ENCODE data around the gene RNF149. TPM values are rescaled to one million over a fixed set of nuclear protein-coding genes. Genes with fewer than 3 reads are reported as not detected.

The RNF149 gene
- total and polyA plus RNA-seq, 9 of the 15 experiments (the other 6 are each of a cell fraction or from before 2014, with no cell fraction given): 9.0 to 31.5 (median 22.8) TPM

- TF ChIP-seq UBTF (IDR thresholded peaks at IDR 0.05; ENCODE audit: borderline replicate concordance in 1 of 2, low read depth in 2 of 2, low read length in 2 of 2) (peak in 1 of 2 experiments; percentile 65; a peak in 1 of 4 replicates), FOXP4 (CRISPR knock-in tag; IDR thresholded peaks at IDR 0.05; ENCODE audit: borderline replicate concordance) (peak; percentile 68; the same call in 1 of the 2 replicates), CHCHD3 (CRISPR knock-in tag; IDR thresholded peaks at IDR 0.05) (no peak), POLR2G (IDR thresholded peaks at IDR 0.05; ENCODE audit: low read depth, low read length) (peak; percentile 90), TCF15 (CRISPR knock-in tag; IDR thresholded peaks at IDR 0.05) (no peak), SMAD2 (IDR thresholded peaks at IDR 0.05; ENCODE audit: low read depth, low read length) (no peak), ZKSCAN8 (CRISPR knock-in tag; IDR thresholded peaks at IDR 0.05) (no peak), ZNF24 (IDR thresholded peaks at IDR 0.05) (no peak), ZNF324 (CRISPR knock-in tag; IDR thresholded peaks at IDR 0.05) (peak; percentile 53; the same call in 1 of the 2 replicates), SAFB (IDR thresholded peaks at IDR 0.05; ENCODE audit: borderline replicate concordance, low read depth, low read length) (peak; percentile 82), FOXK2 (conservative IDR thresholded peaks at IDR 0.05 in 1 of 2, IDR thresholded peaks at IDR 0.05 in 1 of 2; ENCODE audit: low read depth in 2 of 2) (0 out of 4 replicates have a peak, but pooled peaks of 1 of the 2 experiments have one; percentile 29)
- TF ChIP-seq, protein P1, sequence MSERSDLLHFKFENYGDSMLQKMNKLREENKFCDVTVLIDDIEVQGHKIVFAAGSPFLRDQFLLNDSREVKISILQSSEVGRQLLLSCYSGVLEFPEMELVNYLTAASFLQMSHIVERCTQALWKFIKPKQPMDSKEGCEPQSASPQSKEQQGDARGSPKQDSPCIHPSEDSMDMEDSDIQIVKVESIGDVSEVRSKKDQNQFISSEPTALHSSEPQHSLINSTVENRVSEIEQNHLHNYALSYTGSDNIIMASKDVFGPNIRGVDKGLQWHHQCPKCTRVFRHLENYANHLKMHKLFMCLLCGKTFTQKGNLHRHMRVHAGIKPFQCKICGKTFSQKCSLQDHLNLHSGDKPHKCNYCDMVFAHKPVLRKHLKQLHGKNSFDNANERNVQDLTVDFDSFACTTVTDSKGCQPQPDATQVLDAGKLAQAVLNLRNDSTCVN (CRISPR knock-in tag; IDR thresholded peaks at IDR 0.05): no peak
Observed at GRCh38 chr2:101308432-101309210, at the start of gene RNF149 (continued).
